Activated CD4-positive, alpha-beta T cell treated with anti-CD3 and anti-CD28 coated beads, Interleukin-2, amount 10 ng/mL, durations not matched to agents 7 days and 5 days (primary cell): ENCODE results near the gene TRAM2. TPM values are rescaled to one million over a fixed set of nuclear protein-coding genes. Genes with fewer than 3 reads are reported as not detected.

Experiments used
- CTCF ChIA-PET: fragments of 350-600 bp; sonication (Branson Sonifier 250); formaldehyde crosslinking; loops from one replicate; lab custom pipeline; 2021; ENCODE audit warnings: antibody characterized with exemption; lab: Charles Lee
- POLR2A ChIA-PET: fragments of 350-600 bp; sonication (Branson Sonifier 250); formaldehyde crosslinking; loops from one replicate; lab custom pipeline; 2021; ENCODE audit warnings: antibody characterized with exemption; lab: Charles Lee
- DNase-seq: peaks from one replicate; pipeline ENCODE4 v3.0.0-alpha.2; 2020
- H3K27ac Mint-ChIP-seq: one replicate; pipeline ENCODE4 v1.8.0; 2021; ENCODE audit warnings: mild to moderate bottlenecking, moderate library complexity, mixed read lengths
- H3K27me3 Mint-ChIP-seq: one replicate; pipeline ENCODE4 v1.8.0; 2021; ENCODE audit warnings: mixed read lengths
- H3K36me3 Mint-ChIP-seq: one replicate; pipeline ENCODE4 v1.8.0; 2021; ENCODE audit warnings: low read depth, mixed read lengths
- H3K4me1 Mint-ChIP-seq: one replicate; pipeline ENCODE4 v1.8.0; 2021; ENCODE audit warnings: mixed read lengths
- H3K4me3 Mint-ChIP-seq: one replicate; pipeline ENCODE4 v1.8.0; 2021; ENCODE audit warnings: mild to moderate bottlenecking, moderate library complexity, mixed read lengths
- H3K9me3 Mint-ChIP-seq: one replicate; pipeline ENCODE4 v1.8.0; 2021; ENCODE audit warnings: mixed read lengths
- total RNA-seq, 2 experiments: library from RNA; stranded (reverse); gene quantifications; one replicate each; pipeline ENCODE4 v1.2.3, GENCODE V29; 2021

TRAM2 gene
- total RNA-seq, 2 experiments from 2014 or later = 9.0 to 9.4 TPM

DNA sequence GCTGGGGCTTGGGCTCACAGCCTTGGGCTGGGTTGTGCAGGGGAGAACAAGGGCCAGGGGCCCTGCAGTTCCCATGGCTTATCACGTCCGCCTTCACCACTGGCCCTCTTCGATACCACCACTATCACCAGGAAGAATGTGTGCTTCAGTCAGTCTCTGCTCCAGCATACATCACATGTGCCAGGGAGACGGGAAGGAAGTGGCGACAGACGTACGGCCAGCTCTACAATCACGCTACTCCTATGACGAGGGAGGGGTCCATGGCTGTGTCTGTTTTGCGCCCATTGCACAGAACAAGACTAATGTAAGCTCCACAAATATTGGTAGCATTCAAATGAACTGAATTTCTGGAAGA lies 72.1 kb downstream of the TRAM2 start:
- Mint-ChIP-seq H3K4me3 (no peak overlapping the region), H3K27ac (no peak overlapping the region), H3K27me3 (no peaks in the 10 kb centered on the region), H3K36me3 (peaks cover 8% of the 10 kb centered on the region), H3K4me1 (no peaks in the 10 kb centered on the region), H3K9me3 (no peaks in the 10 kb centered on the region)
- POLR2A ChIA-PET = no interaction called here
- no peak for DNase-seq
- CTCF ChIA-PET = no interaction called here

DNA sequence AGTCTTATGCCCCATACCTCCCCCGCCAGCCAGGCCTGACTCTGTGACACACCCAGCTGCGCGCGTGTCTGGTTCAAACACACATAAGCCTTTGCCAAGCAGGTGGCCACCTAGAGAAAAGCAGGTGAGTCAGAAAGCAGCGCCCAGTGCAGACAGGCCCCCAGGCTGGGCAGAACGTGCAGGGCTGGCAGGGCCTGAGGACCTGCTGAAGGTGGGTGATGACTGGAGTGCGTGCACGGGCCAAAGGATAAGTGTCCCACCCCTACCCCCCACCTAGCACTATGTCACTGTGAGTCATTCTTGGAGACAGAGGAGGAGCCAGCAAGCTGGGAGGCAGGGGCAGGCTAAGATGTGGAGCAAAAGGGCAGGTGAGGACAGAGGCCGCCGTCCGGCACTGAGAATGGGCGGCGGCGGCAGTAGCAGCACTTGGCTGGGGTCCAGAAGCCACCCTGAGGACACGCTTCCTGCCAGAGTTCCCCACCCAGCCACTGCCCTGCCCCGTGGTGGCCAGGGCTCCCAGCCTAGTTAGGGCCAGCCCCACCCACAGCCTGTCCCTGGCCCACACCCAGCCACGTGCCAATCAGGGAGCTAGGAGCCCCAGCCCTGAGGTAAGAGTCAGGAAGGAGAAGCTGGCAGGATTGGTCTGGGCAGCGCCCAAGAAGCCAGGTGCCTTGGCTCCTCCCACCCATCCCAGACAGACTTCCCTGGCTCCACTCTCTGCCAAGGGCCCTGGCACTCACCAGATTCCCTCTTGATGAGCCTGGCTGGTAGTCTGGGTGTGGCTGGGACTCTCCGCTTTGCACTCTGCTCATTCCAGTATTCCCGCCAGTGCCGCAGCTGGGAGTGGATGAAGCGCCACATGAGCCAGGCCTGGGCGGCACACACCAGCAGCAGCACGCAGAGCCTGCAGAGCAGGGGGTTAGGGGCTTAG lies 72.7 kb downstream of the TRAM2 start:
- CTCF ChIA-PET = interaction anchor here (1.6 kb wide), 1 partner anchor 11 kb away, joined by 5 read pairs; no protein-coding TSS in a partner anchor
- peaks cover 8% of the 10 kb centered on the region for H3K36me3 Mint-ChIP-seq
- H3K27me3 Mint-ChIP-seq = no peaks in the 10 kb centered on the region
- H3K9me3 Mint-ChIP-seq = no peaks in the 10 kb centered on the region
- POLR2A ChIA-PET = no interaction called here
- no peak for DNase-seq
- no peak overlapping the region for H3K27ac Mint-ChIP-seq
- no peaks in the 10 kb centered on the region for H3K4me1 Mint-ChIP-seq
- no peak overlapping the region for H3K4me3 Mint-ChIP-seq

DNA sequence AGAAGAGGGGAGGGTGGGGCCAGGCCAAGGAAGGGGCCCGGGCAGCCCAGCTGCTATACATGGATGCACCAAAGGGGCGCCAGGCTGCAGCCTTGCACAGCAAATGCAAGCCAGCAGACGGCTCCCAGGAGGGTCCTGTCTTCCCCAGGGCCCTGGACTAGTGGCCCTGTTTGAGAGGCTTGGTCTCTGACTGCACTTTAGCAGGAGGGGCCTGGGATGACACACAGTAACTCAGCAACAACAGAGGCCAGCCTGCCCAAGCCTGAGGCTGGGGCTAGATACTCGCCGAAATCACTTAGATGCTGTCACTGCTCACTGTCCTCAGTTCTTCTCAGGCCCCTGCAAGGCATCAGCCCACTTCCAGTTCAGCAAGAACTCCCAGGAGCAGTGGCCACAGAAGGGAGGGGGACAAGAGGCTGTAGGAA lies 73.5 kb downstream of the TRAM2 start:
- CTCF ChIA-PET = interaction anchor here (1.6 kb wide), 1 partner anchor 10 kb away, joined by 5 read pairs; no protein-coding TSS in a partner anchor

DNA sequence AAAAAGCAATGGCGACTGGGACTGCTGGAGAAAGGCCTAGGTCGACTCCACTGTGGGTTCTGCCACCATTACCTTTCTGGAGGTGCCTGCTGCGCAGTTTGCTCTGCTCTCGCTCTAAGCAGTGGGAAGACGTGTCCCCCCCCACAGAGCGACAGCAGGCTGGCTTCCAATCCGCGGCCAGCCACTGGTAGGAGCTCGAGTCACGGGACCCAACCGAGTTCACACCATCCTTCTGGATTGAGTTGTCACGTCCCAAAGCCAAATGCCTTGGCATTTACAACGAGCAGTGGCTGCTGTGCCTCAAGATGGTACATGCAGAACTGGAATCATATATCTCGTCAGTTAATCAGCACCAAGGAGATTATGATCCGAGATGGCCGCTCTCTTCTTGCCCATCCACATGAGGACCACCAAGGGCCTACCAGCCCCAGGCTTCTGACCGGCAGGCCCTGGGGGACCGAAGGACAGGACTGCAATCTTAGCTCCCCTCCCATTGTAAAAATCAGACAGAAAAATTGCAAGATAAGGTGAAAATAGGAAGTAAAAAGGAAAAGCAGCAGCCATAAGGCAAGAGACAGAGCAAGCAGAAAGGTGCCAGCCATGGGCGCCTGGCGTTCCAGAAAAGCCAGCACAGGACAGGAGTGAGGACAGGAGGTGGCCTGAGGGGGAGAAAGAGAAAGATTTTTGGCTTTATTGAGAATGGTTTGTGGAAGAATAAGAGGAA lies 74.4 kb downstream of the TRAM2 start:
- peaks cover 2% of the 10 kb centered on the region for H3K36me3 Mint-ChIP-seq
- H3K27ac Mint-ChIP-seq = no peak overlapping the region
- H3K27me3 Mint-ChIP-seq = no peaks in the 10 kb centered on the region
- DNase-seq = no peak
- no peaks in the 10 kb centered on the region for H3K4me1 Mint-ChIP-seq
- CTCF ChIA-PET = interaction anchor here (1.1 to 1.6 kb wide), 2 partner anchors 9 to 13 kb away, joined by 3 to 5 read pairs; no protein-coding TSS in a partner anchor
- POLR2A ChIA-PET = no interaction called here
- H3K4me3 Mint-ChIP-seq = no peak overlapping the region
- no peaks in the 10 kb centered on the region for H3K9me3 Mint-ChIP-seq

More for the DNA sequence above, 73.5 kb downstream of the TRAM2 start:
- Mint-ChIP-seq H3K27ac (no peak overlapping the region), H3K27me3 (no peaks in the 10 kb centered on the region), H3K4me1 (no peaks in the 10 kb centered on the region), H3K36me3 (peaks cover 3% of the 10 kb centered on the region), H3K9me3 (no peaks in the 10 kb centered on the region), H3K4me3 (no peak overlapping the region)
- POLR2A ChIA-PET = no interaction called here
- no peak for DNase-seq

DNA sequence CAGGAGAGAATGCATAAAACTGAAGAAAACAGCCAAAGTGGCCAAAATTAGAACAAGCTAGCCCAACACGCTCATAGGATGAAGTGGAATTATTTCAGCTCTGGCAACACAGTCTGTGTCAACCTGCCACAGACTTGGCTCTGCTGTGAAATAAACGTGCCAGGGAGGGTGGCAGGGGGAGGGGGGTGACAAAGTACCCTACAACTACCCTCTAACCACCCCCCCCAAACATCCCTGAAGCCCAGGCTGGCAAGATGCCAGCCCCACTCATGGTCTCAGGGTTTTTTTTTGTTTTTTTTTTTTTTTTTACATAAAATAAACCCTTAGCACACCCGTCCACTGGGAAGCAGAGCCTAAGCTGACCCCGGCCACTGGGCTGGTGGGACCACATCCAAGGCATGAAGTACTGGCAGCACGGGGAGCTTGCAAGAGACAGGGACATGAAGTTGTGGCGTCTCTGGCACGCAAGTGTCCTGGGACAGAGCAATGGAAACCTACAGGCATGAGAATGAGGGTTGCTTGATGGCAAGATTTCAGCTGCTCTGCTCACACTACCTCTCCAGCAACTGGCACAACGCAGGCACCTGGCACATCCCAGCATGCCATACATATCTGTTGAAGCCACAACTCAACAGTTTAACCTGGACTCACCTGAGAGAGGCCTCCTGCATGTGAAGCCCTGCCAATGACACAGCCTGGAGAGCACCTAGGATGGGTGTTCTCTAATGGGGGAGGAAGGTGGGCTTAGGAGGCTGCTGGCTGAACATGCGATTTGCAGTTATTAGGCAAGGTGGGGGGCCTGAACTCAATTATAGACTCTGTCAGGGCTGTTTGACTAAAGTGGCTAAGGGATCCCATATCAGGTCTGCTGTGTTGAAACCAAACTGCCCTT lies 76.4 kb downstream of the TRAM2 start:
- peaks cover 2% of the 10 kb centered on the region for H3K36me3 Mint-ChIP-seq

DNA sequence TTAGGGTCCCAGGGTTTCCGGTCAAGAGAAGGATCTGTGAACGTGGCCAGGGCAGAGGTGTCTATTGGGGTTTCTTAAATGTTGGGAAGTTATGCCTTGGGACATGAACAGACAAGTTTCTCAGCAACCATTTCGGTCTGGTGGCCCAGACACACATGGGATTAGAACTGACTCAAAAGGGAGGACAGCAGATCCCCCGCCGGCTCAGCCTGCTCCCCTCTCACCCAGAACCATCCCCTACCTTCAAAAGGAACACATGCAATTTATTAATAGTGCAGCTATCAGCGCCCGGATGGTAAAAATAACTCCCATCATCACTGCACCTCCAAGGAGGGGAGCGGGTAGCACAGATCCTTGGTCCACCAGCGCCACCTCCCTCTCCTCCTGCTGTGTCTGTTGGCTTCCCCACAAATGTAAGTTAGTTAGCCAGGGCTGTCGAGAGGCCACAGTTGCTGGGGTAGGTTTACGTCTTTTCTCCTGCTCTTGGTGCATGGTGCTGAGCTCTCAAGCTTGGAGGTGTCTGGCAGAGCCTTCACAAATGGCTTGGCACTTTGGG lies 77.1 kb downstream of the TRAM2 start:
- no peak overlapping the region for H3K4me3 Mint-ChIP-seq
- ChIA-PET CTCF (interaction anchor here (1.1 kb wide), 1 partner anchor 77 kb away, joined by 3 read pairs; no protein-coding TSS in a partner anchor), POLR2A (no interaction called here)
- peaks cover 2% of the 10 kb centered on the region for H3K36me3 Mint-ChIP-seq
- no peaks in the 10 kb centered on the region for H3K27me3 Mint-ChIP-seq
- H3K9me3 Mint-ChIP-seq = no peaks in the 10 kb centered on the region
- no peak overlapping the region for H3K27ac Mint-ChIP-seq
- no peaks in the 10 kb centered on the region for H3K4me1 Mint-ChIP-seq
- no peak for DNase-seq

More for the DNA sequence above, 76.4 kb downstream of the TRAM2 start:
- no peak for DNase-seq
- ChIA-PET CTCF (interaction anchor here (1.1 kb wide), 1 partner anchor 76 kb away, joined by 3 read pairs; no protein-coding TSS in a partner anchor), POLR2A (no interaction called here)
- Mint-ChIP-seq H3K9me3 (no peaks in the 10 kb centered on the region), H3K4me1 (no peaks in the 10 kb centered on the region), H3K27me3 (no peaks in the 10 kb centered on the region), H3K4me3 (no peak overlapping the region), H3K27ac (no peak overlapping the region)

DNA sequence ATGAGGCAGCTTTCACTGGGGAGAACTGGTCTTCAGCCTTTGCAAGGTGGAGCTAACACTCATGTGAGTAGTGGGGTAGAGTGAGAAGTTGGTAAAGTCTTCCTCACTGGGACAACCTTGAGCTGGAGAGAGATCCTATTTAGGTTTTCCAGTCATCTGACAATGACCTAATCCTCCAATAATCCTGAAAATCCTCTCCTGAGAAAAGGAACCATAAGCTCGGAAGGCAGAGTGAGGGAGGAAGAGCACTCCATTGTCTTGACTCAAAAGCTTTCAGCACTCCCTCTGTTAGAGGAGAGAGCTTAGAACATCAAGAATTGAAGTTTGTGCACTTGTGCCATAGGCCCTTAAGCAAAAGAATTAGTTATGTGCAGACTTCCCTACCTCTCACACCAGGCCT lies 77.8 kb downstream of the TRAM2 start:
- ChIA-PET POLR2A (no interaction called here), CTCF (interaction anchor here (0.7 kb wide), 1 partner anchor 141 kb away, joined by 3 read pairs; no protein-coding TSS in a partner anchor)
- H3K4me1 Mint-ChIP-seq = no peaks in the 10 kb centered on the region
- H3K36me3 Mint-ChIP-seq = peaks cover 2% of the 10 kb centered on the region
- H3K9me3 Mint-ChIP-seq = no peaks in the 10 kb centered on the region
- no peak overlapping the region for H3K27ac Mint-ChIP-seq
- DNase-seq = no peak
- no peaks in the 10 kb centered on the region for H3K27me3 Mint-ChIP-seq
- H3K4me3 Mint-ChIP-seq = no peak overlapping the region

DNA sequence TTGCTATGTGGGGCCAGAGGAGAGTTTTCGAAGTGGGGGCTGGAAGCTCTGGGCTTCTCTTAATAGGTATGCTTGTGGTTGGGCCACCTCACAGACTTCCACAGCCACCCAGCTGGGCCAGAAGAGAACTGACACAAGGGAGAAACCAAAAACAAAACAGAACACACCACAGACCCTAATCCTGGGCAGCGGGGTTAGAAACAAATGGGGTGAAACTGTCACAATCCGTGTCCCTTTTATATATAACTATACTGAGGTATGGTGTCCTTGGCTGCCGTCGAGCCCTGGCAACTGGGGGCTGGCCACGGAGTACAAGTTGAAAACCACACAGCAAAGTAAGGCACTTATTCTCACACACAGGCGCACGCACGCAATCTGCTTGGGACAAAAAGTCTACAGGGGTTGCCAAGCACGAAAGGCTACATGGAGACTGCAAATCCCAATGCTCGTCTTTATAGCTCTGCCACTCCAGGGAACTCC lies 78.3 kb downstream of the TRAM2 start:
- ChIA-PET CTCF (interaction anchor here (0.7 kb wide), 1 partner anchor 142 kb away, joined by 3 read pairs; no protein-coding TSS in a partner anchor), POLR2A (no interaction called here)
- Mint-ChIP-seq H3K4me1 (no peaks in the 10 kb centered on the region), H3K36me3 (peaks cover 2% of the 10 kb centered on the region), H3K4me3 (no peak overlapping the region), H3K27ac (no peak overlapping the region), H3K27me3 (no peaks in the 10 kb centered on the region), H3K9me3 (no peaks in the 10 kb centered on the region)
- no peak for DNase-seq

DNA sequence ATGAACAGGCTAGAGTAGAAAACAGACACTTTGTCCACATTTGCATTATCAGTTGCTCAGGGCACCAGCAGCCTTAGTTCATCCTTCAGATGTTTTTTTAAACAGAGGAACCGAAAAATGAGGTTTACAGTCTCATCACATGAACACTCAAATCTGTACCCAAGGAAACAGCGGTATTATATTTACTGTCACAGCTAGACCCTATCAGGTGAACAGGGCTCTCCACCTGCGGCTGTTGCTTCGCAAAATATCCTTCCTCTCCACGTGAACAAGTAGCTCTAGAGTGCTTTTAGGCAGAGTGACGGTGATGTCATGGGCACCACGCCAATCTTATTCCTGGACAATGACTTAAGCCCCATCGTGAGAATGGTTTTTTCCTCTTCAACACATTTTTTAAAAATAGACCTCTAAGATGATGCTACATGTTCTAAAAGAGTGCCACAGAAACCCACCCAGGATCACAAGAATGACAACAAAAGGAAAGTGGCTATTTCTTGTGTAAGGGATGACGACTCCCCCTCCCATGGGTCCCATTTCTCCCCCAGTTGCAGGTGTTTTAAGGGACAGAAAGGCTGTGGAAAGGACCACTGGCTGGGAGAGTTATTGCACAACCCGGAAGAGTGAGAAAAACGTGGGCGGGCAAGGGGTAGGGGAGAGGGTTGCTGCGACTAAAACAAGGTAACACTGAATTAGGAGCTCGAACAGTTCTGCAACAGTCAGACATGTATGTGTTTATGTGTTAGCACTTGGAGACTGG lies 79.0 kb downstream of the TRAM2 start:
- Mint-ChIP-seq H3K4me1 (no peaks in the 10 kb centered on the region), H3K4me3 (no peak overlapping the region), H3K27me3 (no peaks in the 10 kb centered on the region), H3K36me3 (peaks cover 2% of the 10 kb centered on the region), H3K9me3 (no peaks in the 10 kb centered on the region), H3K27ac (no peak overlapping the region)
- ChIA-PET POLR2A (no interaction called here), CTCF (no interaction called here)
- DNase-seq = no peak

DNA sequence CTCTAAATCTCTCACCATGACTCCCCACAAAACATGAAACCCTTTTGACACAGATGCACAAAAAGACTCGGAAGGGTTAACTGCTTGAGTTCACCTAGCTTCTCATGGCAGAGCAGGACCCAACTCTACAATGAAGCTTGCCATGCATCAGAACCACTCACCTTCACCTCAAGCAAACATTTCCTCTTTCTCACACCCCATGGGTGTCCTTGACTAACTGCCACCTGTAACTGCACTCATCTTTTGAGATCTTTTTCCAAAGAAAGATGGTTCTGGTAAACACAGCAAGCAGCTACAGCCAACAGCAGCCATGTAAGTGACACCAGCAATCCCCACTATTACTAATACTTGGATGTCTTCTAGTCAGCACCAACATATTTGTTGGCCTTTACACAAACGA lies 80.2 kb downstream of the TRAM2 start:
- CTCF ChIA-PET = interaction anchor here (0.6 to 1.2 kb wide), 2 partner anchors 17 to 29 kb away, joined by 3 read pairs; no protein-coding TSS in a partner anchor
- Mint-ChIP-seq H3K27ac (no peak overlapping the region), H3K36me3 (no peaks in the 10 kb centered on the region), H3K4me1 (no peaks in the 10 kb centered on the region), H3K4me3 (no peak overlapping the region), H3K27me3 (no peaks in the 10 kb centered on the region), H3K9me3 (no peaks in the 10 kb centered on the region)
- POLR2A ChIA-PET = interaction anchor here (0.6 kb wide), 1 partner anchor 155 kb away, joined by 3 read pairs; no protein-coding TSS in a partner anchor
- no peak for DNase-seq

DNA sequence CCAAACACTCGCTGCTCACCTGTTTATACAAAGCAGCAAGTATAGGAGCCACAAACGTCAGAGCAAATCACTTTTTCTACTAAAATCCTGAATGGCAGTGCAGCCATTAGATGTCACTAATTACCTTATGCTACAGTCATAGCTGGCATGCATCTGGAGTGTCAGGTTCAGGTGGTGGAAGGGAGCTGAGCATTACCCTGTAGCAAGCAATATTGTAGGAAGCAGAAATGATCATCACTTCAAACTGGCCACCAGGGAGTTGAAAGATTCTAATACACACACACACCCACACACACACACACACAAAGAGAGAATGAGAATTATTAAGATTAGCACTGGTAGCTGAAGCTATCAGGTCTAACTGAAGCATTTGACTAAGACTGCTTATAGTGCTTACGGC lies 80.9 kb downstream of the TRAM2 start:
- no peak for DNase-seq
- no peaks in the 10 kb centered on the region for H3K9me3 Mint-ChIP-seq
- ChIA-PET POLR2A (no interaction called here), CTCF (interaction anchor here (0.5 to 1.2 kb wide), 4 partner anchors 13 to 412 kb away, joined by 3 read pairs; no protein-coding TSS in a partner anchor)
- H3K4me1 Mint-ChIP-seq = no peaks in the 10 kb centered on the region
- no peak overlapping the region for H3K27ac Mint-ChIP-seq
- no peaks in the 10 kb centered on the region for H3K27me3 Mint-ChIP-seq
- H3K36me3 Mint-ChIP-seq = no peaks in the 10 kb centered on the region
- no peak overlapping the region for H3K4me3 Mint-ChIP-seq
